GM12878 (cell line): ENCODE measurements around the gene GPC5.

Experiments
- BCL11A ChIP-seq: IDR thresholded peaks from 2 replicates; pipeline ENCODE4 v1.6.1; 2011; ENCODE audit warnings: low read depth, low read length
- CTCF ChIP-seq, 3 experiments: IDR thresholded peaks in 2 of 3; conservative IDR thresholded peaks in 1 of 3; 2 replicates each; pipeline ENCODE4 v1.5.1; 2011; ENCODE audit warnings: low read depth in 3 of 3, low read length in 3 of 3, mild to moderate bottlenecking in 3 of 3, control low read depth in 2 of 3, moderate library complexity in 2 of 3, inconsistent platforms in 1 of 3, mixed read lengths in 1 of 3; ENCODE audit not compliant: control insufficient read depth in 2 of 3, insufficient read depth in 1 of 3; ENCODE audit errors: extremely low read depth in 1 of 3
- ELK1 ChIP-seq: IDR thresholded peaks from 2 replicates; pipeline ENCODE4 v1.6.1; 2012; ENCODE audit warnings: low read depth, low read length, improper control_type of control experiment
- EZH2 ChIP-seq: IDR thresholded peaks from 2 replicates; pipeline ENCODE4 v1.6.1; 2012; ENCODE audit warnings: low read depth, mild to moderate bottlenecking, control low read depth, inconsistent platforms, low read length, borderline replicate concordance; ENCODE audit not compliant: control insufficient read depth
- JUND ChIP-seq: IDR thresholded peaks from 2 replicates; pipeline ENCODE4 v1.6.1; 2012; ENCODE audit warnings: low read depth, mild to moderate bottlenecking, low read length, improper control_type of control experiment, moderate library complexity
- MTA2 ChIP-seq: fragments of 450-650 bp; IDR thresholded peaks from 2 replicates; pipeline ENCODE4 v1.6.1; 2016; ENCODE audit warnings: low read depth, mild to moderate bottlenecking, moderate library complexity
- POLR2A ChIP-seq: IDR thresholded peaks from 2 replicates; pipeline ENCODE4 v1.6.1; 2011; ENCODE audit warnings: low read depth, mild to moderate bottlenecking, low read length
- POLR2AphosphoS5 ChIP-seq: IDR thresholded peaks from 2 replicates; pipeline ENCODE4 v1.6.1; 2011; ENCODE audit warnings: mild to moderate bottlenecking, low read length, inconsistent platforms
- SP1 ChIP-seq: IDR thresholded peaks from one replicate; pipeline ENCODE4 v1.6.1; 2011; ENCODE audit warnings: low read depth, low read length

- TF ChIP-seq POLR2A = no peak
- no peak for TF ChIP-seq POLR2AphosphoS5
- no peak for TF ChIP-seq ELK1
- no peak for TF ChIP-seq BCL11A
- no peak for TF ChIP-seq CTCF (IDR thresholded peaks at IDR 0.05 in 2 of 3, conservative IDR thresholded peaks at IDR 0.05 in 1 of 3; ENCODE audit: control insufficient read depth in 2 of 3, extremely low read depth in 1 of 3, insufficient read depth in 1 of 3, low read depth in 3 of 3, low read length in 3 of 3)
- no peak for TF ChIP-seq MTA2
- TF ChIP-seq JUND = no peak
- no peak for TF ChIP-seq EZH2
- no peak for TF ChIP-seq SP1
Observed at GRCh38 chr13:91579320-91579719, 180.9 kb downstream of the GPC5 start.
